GM18517 (cell line): Measurements from ENCODE around the gene BIN1.

Source experiments
- ATAC-seq: cut with Tn5 transposase; IDR thresholded peaks from one replicate; pipeline ENCODE4 v1.9.1; 2021; ENCODE audit warnings: mild to moderate bottlenecking, moderate library complexity; ENCODE audit not compliant: unreplicated experiment

Gene BIN1

GRCh38 chr2:127104166-127104660, 2.7 kb downstream of the BIN1 start:
- ATAC-seq, result no peak

- ATAC-seq, result no peak
These were observed 3.5 kb downstream of the BIN1 start for GRCh38 chr2:127103243-127104165.

- ATAC-seq, result no peak
These were observed 4.3 kb downstream of the BIN1 start for GRCh38 chr2:127102521-127103242.

- no peak for ATAC-seq
These were observed 5.0 kb downstream of the BIN1 start for GRCh38 chr2:127101756-127102477.

DNA sequence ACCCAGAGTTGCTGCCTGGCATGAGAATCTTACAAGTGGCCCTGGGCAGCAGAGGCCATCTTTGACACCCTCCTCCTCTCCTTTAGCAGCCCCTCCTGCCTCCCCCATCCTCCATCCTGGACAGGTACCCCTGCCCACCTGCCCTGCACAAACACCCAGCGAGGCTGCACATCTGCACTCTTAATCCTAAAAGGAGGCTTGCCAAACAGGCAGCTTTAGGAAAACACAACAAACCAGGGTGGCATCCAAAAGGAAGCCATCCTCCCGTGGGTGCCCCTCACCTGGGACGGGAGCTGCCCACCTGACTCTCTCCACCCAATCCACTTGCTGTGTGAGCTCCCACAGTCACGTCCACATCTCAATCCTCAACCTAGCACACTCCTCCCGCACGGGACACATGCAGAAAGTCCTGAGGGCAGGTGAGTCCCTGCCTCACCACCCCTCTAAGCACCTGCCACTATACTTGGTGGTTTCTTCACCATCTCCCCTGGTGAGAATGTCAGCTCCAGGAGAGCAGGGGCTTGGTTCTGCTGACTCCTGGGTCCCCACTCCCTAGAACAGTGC, 5.8 kb downstream of the BIN1 start:
- ATAC-seq, result no peak

DNA sequence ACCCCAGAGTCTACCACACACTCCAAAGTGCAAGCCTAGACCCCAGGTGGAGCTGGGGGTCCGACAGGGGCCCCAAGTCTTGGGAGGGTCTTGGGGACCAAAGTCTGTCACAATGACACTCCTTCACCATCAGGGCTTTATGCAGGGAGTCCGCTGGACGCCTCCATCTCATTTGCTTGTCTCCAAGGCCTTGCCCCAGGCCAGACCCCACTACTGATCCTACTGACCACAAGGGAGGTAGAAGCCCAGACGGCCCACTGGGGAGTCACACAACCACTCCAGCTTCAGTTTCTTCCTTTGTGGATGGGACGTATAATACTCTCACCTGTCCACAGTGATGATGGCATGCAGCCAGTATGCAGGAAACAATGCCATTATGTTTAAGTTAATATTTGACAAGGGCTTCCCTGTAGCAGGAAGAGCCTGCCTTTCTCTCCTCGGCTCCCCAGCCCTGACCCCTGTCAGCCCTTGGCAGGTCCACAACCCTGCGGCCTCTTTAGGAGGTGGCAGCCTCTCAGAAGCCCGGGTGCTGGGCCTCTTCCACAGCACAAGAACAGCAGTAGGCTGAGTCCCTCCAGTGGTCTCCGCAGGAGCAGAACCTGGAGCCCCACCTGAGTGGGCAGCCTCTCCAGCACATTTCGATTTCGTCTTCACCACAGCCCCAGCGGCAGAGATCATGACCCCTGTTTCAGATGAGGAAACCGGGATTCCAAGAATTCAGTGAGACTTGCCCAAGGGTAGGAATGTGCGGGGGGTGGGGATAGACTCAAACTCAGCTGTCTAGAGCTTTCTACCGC, 6.5 kb downstream of the BIN1 start:
- no peak for ATAC-seq

DNA sequence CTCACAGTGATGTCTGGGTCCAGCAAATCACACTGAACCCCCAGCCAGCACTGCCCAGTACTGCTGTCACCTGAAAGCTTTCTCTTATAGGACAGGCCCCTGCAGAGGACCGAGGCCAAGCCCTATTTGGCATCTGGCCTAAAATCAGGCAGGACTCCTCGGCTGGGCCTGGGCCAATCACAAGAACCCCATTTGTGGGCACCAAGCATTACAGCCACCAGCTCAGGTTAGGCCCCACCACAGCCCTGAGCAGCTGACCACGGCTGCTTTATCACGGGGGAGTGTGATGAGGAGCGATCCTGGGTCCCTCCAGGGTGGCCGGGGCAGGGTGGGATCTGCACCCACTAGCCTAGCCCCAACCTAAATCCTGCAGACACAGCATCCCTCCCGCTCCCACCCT, 8.2 kb downstream of the BIN1 start:
- ATAC-seq, result no peak

DNA sequence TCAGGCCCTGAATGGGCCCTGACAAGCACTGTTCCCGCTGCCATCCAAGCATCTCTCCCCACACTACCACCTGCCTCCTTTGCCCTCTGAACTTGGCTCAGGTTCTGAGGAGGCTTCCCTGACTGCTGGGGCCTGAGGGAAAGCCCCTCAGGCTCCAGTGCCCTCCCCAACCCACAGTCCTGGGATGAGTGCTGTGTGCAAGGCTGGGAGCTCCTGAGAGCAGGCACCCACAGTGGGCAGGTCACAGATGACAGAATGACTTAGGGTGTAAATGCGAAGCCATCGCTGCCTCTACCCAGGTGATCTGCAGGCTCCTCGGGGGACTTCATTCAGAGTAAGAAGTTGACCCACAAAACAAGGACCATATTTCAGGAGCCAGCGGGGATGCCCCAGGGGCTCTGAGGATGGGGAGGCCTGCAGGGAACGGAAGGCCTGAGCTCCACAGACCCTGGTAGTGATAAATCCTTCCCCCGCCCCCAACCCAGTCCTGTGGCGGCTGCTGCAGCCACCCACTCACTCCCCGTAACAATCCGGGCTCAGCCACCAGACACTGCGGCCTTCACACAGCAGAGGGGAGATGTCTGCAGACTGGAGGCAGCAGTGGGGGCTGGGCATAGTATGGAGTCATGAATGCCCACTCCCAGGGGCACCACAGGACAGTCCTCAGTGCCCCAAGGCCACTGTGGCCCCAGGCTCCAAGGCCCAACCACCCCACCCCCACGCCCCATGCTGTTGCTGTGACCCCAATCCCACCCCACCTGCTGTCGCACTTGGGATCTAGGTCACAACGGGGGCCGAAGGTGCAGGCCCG, 8.9 kb downstream of the BIN1 start:
- no peak for ATAC-seq

- ATAC-seq, result no peak
These were observed 9.5 kb downstream of the BIN1 start for GRCh38 chr2:127097471-127097765.

- ATAC-seq, result no peak
These were observed 10.1 kb downstream of the BIN1 start for GRCh38 chr2:127096718-127097470.

DNA sequence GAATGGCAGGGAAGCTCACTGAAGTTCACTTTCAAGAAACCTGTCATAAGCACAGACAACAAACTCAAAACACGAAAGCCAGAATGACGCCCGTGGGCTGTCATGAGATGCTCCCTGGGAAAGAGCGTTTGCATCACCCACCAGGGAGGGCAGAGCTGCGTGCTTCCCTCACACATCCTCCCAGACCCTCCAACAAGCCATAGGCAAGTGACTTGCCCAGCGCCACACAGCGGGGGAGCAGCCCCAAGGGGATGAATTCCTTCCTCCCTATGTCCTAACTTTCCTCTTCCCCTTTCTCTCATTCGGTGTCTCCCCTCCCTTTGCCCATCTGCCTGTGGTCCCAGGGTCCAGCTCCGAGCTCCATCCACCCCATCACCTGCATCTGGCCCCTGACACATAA, 10.7 kb downstream of the BIN1 start:
- ATAC-seq, result no peak

DNA sequence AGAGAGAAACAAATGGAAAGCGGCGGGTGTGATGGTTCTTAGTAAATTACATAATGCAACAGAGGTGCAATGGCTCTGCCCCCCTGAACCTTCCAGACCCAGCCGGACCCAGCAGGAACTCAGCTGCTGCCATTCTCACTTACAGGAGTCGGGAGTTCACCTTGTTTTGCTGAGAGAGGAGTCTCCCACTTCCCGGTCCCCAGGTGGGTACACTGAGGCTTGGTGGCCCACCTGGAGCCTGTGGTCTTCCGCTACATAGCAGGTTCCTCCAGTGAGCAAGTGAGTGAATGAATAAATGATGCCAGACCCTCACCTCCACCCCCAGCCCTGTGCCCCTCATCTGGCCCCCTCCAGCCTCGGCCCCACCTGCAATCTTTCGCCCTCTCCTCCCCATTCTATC, 11.2 kb downstream of the BIN1 start:
- ATAC-seq, result no peak

GRCh38 chr2:127095367-127095641, 11.7 kb downstream of the BIN1 start:
- ATAC-seq, result no peak

DNA sequence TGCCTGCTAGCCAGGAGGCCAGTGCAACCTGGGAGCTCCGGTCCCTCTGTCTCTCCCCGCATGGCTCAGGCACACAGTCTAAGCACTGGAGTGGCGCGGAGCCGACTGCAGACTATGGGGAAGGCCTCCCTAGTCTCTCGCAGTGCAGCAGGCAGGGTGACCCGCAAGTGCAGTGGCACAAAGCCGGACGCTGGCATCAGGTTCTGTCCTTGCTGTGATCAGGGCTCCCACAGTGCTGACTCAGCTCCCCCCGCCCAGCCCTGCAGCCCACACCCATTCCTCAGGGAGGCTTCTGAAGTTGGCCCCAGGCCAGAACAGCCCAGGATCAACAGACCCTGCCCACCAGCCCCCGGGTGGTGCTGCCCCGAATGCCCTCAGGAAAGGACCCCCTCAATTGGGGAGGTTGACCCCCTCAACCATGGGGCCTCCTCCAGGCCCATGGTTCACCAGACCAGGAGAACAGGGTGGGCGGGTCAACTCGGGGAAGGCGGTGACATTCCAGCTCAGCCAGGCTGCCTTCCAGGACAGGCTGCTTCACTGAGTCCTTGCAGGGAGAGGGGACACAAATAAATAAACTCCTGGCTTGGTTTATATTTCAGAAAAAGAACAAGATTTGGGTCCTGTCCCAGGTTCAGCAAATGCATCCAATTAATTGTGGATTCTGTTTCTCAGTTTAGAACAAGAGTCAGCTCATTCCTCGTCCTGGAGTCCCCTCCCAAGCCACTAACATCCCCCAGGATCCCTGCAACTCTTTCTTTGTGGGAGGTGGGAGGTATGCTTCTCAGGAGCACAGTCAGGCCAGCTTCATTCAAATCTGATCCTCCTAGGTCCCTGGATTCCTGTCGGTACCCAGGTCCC, 12.2 kb downstream of the BIN1 start:
- ATAC-seq, result no peak

- no peak for ATAC-seq
These were observed 13.2 kb downstream of the BIN1 start for GRCh38 chr2:127093648-127094210.

DNA sequence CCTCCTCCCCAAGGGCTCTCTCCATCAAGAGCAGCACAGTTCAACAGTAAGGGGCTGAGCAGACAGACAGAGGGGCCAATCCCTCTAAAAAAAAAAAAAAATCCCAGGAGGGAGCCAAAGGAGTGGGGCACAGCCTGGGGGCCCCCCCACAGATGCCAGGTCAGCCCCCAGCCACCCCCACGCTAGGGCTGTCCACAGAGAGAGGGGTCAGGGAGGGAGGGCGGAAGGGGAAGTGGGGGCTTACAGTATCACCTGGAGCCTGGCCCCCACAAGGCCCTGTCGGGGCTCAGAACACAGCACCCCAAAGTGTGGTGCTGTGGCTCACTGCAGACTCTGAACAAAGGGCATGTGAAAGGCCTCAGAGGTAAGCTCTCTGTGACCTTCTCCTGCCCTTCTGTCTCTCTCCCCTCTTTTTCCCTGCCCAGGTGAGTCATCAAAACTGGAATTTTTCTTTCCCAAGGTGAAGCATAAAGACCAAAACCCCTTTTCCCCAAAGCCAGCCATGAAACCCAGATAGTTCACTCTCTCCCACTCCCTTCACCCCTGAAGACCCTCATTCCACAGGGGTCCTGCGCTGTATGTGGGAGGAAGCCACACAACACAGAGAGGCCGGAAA, 13.9 kb downstream of the BIN1 start:
- no peak for ATAC-seq

GRCh38 chr2:127092306-127092705, 14.6 kb downstream of the BIN1 start:
- no peak for ATAC-seq
